Posterior cingulate gyrus (tissue), 11 donors: Measurements from ENCODE around the gene SLC15A5.

Source experiments
- DNase-seq, 10 donors: peaks; one replicate each; pipeline versions ENCODE4 v3.0.0 to v3.0.0-alpha.2; 2020 to 2021; ENCODE audit warnings: mixed read lengths in 3 of 10
- intact Hi-C: fragments of 100-400 bp; cut with DNase I; formaldehyde crosslinking; loops from one replicate; pipeline ENCODE4 v1.15.1; 2023

Gene SLC15A5, protein sequence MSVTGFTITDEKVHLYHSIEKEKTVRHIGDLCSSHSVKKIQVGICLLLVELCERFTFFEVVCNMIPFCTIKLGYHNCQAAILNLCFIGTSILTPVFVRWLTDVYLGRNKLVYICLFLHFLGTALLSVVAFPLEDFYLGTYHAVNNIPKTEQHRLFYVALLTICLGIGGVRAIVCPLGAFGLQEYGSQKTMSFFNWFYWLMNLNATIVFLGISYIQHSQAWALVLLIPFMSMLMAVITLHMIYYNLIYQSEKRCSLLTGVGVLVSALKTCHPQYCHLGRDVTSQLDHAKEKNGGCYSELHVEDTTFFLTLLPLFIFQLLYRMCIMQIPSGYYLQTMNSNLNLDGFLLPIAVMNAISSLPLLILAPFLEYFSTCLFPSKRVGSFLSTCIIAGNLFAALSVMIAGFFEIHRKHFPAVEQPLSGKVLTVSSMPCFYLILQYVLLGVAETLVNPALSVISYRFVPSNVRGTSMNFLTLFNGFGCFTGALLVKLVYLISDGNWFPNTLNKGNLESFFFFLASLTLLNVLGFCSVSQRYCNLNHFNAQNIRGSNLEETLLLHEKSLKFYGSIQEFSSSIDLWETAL

DNA sequence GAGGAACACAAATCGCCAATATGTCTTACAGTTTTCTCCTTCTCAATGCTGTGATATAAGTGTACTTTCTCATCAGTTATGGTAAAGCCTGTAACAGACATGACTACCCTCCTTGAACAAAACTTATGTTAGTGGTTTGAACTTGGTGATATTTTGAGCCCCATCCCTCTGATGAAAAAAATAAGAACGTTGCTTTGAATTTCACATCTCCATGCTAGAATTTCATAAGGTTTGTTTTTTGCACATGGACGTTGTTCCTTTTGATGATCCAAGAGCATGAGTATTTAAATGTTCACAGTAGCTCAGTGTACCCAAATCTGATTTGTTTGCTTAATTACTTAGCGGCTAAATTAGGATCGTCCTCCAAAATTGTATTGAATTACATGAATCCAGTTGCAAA lies at the start of gene SLC15A5:
Gene SLC15A5, minus strand, starts transcription at position 101 of the 400 bp plus-strand sequence. Its CDS starts 0 bp downstream, at position 101.
- intact Hi-C loops, result no loop called here
- no peak for DNase-seq

GRCh38 chr12:16325426-16325825 lies 47.9 kb upstream of the SLC15A5 start:
- DNase-seq, result no peak
- intact Hi-C loops, result no loop called here

- intact Hi-C loops, result no loop called here
- DNase-seq, result no peak
Observed at GRCh38 chr12:16324772-16325171, 47.3 kb upstream of the SLC15A5 start.

GRCh38 chr12:16324272-16324671 lies 46.8 kb upstream of the SLC15A5 start:
- intact Hi-C loops, result no loop called here
- no peak for DNase-seq

DNA sequence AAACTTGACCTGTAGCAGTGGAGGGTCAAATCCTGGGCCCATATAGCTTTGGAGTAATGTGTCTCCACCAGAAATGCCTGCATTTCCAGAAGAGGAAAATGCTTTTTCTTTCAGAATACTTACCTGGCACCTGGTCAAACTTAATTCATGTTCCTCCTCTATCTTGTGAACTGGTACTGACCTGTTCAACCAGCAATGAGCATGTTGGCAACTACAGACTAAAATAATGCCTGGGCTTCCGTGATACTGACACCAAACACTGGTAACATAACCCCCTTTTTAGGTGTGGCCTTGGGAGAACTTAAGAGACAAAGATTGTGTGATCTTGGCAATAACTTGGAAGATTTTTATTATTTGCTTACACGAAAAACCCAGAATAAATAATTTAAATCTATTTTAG lies 46.2 kb upstream of the SLC15A5 start:
- intact Hi-C loops, result no loop called here
- no peak for DNase-seq

GRCh38 chr12:16323010-16323409 lies 45.5 kb upstream of the SLC15A5 start:
- intact Hi-C loops, result no loop called here

GRCh38 chr12:16310934-16311333 lies 33.4 kb upstream of the SLC15A5 start:
- DNase-seq, result no peak
- intact Hi-C loops, result no loop called here

More at GRCh38 chr12:16323010-16323409, 45.5 kb upstream of the SLC15A5 start:
- DNase-seq, result no peak

- intact Hi-C loops, result no loop called here
Observed at GRCh38 chr12:16307856-16308475, 30.5 kb upstream of the SLC15A5 start.

DNA sequence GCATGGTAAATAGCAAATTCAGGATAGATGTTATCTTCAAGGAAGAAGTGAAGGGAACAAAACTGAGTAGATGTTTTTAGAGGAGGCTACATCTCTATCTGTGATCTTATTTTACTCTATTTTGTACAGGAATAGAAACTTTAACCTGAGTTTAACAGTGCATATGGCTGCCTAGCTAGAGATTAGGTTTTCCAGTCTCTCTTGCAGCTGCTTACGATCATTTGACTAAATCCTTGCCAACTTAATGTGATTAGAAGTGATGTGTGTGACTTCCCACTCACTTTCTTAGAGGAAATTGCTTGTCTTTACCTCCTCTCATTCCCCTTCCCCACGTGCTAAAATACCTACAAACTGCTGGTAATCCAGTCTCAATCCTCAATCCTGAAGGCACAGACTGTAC lies 26.5 kb upstream of the SLC15A5 start:
- no peak for DNase-seq
- intact Hi-C loops, result no loop called here

More at GRCh38 chr12:16307856-16308475, 30.5 kb upstream of the SLC15A5 start:
- no peak for DNase-seq

GRCh38 chr12:16300736-16301135 lies 23.3 kb upstream of the SLC15A5 start:
- DNase-seq, result peak in 1 of 10 donors; percentile 52

DNA sequence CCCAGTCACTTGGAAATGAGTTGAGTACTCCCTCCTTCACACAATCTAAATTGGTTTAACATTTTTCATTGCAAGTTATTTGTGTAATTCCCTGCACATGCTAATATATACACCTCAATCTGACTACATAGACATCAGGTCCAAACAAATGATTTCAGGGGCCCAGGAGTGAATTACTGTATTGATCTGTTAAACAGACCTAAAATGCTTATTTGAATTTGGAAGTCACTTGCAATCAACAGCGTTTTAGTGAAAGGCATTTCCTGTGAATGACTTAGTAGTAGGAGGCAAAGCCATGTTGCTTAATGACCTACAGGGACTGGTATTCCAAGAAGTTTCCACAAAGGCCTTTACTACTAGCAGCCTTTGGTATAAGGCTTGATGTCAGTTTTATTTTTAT lies 22.6 kb upstream of the SLC15A5 start:
- DNase-seq, result no peak
- intact Hi-C loops, result no loop called here

More at GRCh38 chr12:16300736-16301135, 23.3 kb upstream of the SLC15A5 start:
- intact Hi-C loops, result no loop called here

DNA sequence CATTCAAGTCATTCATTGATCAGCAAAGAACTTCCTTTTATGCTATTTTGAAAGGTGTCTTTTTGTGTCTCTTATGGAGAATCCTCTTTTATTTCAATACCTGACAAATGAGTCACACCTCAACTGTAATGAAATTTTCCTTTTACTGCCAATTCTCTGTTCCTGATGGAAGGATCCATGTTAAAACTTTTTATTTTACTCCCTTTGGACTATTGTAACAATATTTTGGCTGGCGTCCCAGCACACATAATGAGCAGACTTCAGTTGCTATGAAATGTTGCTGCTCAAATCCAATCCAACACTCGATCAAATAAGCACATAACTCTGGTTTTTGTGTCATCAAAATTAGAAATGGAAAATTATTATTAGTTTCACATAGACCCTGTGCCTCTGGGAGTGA lies 21.9 kb upstream of the SLC15A5 start:
- no peak for DNase-seq
- intact Hi-C loops, result no loop called here

DNA sequence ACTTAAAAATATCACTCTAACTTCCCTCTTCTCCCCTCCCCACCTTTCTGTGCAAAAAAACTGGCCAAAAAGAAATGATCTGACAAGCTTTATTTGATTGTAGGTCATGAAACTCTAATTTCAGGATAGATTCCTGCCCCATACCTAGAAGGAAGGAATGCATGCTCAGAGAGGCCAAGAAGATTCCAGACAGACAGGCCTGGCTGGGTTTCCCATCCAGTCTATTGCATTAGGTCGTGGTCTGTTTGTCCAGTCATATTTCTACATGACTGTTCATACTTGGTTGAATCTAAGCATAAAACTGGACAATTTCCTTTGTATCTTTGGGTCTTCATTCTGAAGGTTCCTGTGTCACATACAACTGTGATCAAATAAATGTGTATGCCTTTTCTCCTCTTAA lies 20.0 kb upstream of the SLC15A5 start:
- intact Hi-C loops, result no loop called here
- DNase-seq, result no peak

- intact Hi-C loops, result no loop called here
- no peak for DNase-seq
Observed at GRCh38 chr12:16294376-16294956, 17.0 kb upstream of the SLC15A5 start.

GRCh38 chr12:16291032-16291431 lies 13.5 kb upstream of the SLC15A5 start:
- no peak for DNase-seq
- intact Hi-C loops, result no loop called here

- intact Hi-C loops, result no loop called here
- DNase-seq, result no peak
Observed at GRCh38 chr12:16285586-16285985, 8.1 kb upstream of the SLC15A5 start.

DNA sequence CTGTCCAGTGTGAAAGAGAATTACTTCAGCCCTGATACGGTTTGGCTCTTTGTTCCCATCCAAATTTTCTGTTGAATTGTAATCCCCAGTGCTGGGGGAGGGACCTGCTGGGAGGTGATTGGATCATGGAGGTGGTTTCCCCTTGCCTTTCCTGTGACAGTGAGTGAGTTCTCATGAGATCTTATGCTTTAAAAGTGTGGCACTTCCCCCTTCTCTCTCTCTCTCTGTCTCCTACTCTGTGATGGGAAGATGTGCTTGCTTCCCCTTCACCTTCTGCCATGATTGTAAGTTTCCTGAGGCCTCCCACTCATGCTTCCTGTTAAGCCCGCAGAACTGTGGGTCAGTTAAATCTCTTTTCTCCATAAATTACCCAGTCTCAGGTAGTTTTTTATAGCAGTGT lies 5.5 kb upstream of the SLC15A5 start:
- no peak for DNase-seq
- intact Hi-C loops, result no loop called here

- no peak for DNase-seq
- intact Hi-C loops, result no loop called here
Observed at GRCh38 chr12:16282081-16282480, 4.6 kb upstream of the SLC15A5 start.

- intact Hi-C loops, result no loop called here
- DNase-seq, result no peak
Observed at GRCh38 chr12:16281157-16281556, 3.7 kb upstream of the SLC15A5 start.

DNA sequence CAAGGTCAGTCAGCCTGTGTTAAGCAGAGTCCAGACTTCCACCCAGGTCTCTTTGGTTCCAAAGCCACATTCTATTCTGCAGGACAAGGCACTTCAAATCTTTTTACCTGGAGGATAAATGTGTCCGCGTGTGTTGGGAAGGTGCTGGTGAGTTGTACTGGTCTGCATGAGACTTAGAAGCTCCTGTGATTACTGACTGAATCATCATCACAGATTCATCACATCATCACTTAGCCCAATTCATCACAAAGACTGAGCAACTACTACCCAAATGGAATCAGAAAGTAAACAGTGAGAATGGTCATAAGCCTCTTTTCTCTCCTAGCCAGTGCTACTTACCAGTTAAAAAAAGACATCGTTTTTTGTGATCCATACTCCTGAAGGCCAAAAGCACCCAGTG lies 5.3 kb downstream of the SLC15A5 start:
- no peak for DNase-seq
- intact Hi-C loops, result no loop called here

GRCh38 chr12:16271062-16271461 lies 6.4 kb downstream of the SLC15A5 start:
- no peak for DNase-seq
- intact Hi-C loops, result no loop called here
